GM19099 (cell line): Measurements from ENCODE around the gene ZNHIT1.

Experiments
- POLR2A ChIP-seq: IDR thresholded peaks from 3 replicates; pipeline ENCODE4 v1.6.1; 2011; ENCODE audit warnings: low read depth; ENCODE audit not compliant: insufficient read length; ENCODE audit errors: extremely low read depth

Gene ZNHIT1

DNA sequence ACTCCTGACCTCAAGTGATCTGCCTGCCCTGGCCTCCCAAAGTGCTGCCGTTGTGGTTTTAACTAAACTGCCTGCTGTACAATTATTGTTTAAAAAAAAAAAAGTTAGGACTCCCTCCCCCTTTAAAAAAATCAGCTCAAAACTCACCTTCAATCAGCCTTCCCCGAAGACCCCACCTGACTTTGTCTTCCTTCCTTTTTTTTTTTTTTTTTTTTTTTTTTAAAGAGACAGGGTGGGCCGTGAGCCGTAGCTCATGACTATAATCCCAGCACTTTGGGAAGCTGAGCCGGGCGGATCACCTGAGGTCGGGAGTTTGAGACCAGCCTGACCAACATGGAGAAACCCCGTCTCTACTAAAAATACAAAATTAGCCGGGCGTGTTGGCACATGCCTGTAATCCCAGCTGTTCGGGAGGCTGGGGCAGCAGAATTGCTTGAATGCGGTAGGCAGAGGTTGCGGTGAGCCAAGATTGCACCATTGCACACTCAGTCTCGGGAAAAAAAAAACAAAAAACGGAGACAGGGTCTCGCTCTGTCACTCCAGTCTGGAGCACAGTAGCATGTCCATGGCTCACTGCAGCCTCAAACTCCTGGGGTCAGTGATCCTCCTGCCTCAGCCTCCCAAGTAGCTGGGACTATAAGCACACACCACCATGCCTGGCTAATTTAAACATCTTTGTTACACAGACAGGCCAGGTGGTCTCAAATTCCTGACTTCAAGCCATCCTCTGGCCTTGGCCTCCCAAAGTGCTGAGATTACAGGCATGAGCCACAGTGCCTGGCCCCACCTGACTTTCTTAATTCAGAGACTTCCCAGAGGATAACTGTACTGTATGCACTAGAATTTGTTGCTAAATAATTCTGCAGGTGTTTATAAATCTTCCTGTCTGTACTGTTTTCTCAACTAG, 23.7 kb downstream of the ZNHIT1 start:
- TF ChIP-seq POLR2A, result no peak

DNA sequence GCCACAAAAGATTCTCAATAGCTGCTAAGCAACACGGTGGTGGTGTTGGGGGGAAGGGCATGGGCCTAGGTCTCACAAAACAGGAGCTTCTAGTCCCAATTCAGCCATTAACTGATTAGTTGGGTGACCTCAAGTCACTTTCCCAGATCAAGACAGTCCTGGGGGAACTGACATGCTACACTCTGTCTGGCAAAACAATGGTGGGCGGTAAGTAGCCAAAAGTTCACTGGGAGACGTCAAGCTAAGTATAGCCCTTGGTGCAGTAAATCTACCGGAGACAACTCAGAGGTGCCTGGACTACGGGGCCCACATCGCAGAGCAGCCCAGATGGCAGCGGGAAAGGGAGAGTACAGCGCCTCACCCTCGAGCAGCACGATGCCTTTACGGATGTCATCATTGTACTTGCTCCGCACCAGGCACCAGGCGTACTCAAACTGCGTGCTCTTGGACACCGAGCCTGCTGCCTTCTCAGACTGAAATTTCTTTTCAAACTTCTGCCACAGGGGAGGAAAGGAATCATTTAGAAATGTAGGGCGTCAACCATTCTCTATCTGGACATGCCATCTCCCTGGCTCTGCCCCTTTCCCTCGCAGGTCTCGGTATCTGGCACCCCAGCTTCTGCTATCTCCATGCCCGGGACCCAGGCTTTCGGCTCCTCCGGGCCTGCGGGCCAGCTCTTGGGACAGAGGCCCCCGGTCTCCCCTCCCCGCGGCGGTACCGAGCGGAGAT, 25.8 kb downstream of the ZNHIT1 start:
- TF ChIP-seq POLR2A, result no peak

DNA sequence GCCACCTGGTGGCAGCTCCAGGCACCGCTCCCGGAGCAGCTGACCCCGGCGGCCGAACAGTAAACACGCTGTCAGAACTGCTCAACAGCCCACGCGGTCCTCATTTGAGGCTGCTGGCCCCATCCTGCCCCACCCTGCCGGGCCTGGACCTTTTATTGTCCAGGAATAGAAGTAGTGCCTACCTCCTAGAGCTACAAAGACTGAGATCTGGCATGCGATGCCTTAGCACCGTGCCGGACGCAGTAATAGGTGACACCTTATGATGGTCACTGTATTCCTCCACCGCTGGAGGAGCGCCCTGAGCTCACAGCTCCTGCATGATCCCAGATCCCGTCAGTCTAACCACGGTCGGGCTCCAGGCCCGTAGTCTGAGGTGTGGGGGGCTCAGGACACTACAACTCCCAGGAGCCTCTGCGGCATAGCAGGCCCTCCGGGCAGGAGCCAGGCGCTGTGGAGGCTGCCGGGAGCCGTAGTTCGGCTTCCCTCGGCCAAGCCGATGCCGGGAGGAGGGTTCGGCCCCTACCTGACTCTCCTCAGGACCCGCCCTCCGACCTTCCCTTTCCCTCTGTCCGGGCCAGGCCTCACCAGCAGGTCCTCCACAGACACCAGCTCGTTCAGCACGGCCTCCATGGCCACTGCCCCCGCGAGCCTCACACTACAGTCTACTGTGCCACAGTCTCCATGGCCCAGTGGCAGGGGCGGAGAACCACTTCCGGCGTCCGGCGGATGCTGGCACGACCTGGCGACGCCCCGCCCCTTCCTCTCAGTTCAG, 26.6 kb downstream of the ZNHIT1 start, which contains the start of gene FIS1:
Gene FIS1 (minus strand): TSS at position 707 of the 772 bp plus-strand sequence. CDS start 77 bp downstream, at position 630.
- TF ChIP-seq POLR2A, result peak; percentile 85

GRCh38 chr7:101245147-101245668, 27.2 kb downstream of the ZNHIT1 start:
- no peak for TF ChIP-seq POLR2A

GRCh38 chr7:101248276-101248675, 30.3 kb downstream of the ZNHIT1 start:
- no peak for TF ChIP-seq POLR2A

GRCh38 chr7:101250324-101250723, 32.4 kb downstream of the ZNHIT1 start:
- TF ChIP-seq POLR2A, result no peak

- peak; percentile 74 for TF ChIP-seq POLR2A
Observed at GRCh38 chr7:101251871-101252659, 34.1 kb downstream of the ZNHIT1 start.

DNA sequence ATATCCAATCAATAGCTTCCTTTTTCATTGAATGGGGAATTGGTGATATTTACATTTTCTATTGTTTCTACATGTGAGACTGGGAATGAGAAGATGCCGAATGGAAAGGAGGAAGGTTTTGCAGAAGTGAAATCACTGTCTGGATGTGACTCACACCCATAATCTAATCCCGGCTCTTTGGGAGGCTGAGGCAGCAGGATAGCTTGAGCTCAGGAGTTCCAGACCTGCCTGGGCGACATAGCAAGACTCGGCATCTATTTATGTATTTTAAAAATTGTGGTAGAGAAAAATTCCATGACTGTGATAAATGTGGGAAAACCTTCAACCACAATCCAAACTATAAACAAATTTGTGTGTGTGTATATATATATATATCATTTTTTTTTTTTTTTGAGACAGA, 37.8 kb downstream of the ZNHIT1 start:
- TF ChIP-seq POLR2A, result no peak

GRCh38 chr7:101258243-101258731, 40.3 kb downstream of the ZNHIT1 start:
- TF ChIP-seq POLR2A, result no peak

- TF ChIP-seq POLR2A, result no peak
Observed at GRCh38 chr7:101265622-101266516, 47.9 kb downstream of the ZNHIT1 start.

DNA sequence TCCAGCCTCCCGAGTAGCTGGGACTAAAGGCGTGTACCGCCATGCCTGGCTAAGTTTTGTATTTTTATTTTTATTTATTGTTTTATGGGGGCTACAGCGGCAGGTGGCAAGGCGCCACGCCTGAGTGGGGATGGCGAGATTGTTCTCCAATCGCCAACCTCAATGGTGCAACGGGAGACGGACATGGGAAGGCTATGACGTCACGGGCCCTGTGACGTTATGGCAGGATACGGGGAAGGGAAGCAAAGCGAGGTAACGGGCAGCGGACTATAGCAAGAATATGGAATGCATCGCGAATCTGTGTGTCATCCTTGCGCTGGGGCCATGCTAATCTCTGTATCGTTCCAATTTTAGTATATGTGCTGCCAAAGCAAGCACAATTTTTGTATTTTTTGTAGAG, 51.7 kb downstream of the ZNHIT1 start:
- no peak for TF ChIP-seq POLR2A

GRCh38 chr7:101271021-101271420, 53.1 kb downstream of the ZNHIT1 start:
- TF ChIP-seq POLR2A, result no peak

DNA sequence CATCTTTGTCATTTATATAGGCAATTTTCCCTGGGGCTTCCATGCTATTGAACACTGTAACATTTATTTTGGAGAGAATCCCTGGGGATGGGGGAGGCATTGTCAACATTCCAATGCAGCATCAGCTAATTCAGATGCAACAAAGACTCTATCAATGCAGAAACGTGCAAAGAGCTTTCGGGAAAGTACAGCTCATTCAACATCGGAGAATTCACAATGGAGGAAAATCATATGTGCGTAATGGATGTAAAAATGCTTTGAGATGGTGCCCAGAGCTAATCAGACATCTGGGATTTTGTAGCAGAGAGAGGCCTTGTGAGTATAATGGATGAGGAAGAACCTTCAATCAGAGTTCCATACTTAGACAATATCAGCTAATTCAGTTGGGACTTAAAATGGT, 55.2 kb downstream of the ZNHIT1 start:
- TF ChIP-seq POLR2A, result no peak
